Gastrocnemius medialis (tissue), 4 donors: ENCODE data around the gene SRGAP3. TPM values are rescaled to one million over a fixed set of nuclear protein-coding genes. Genes with fewer than 3 reads are reported as not detected.

Experiments
- ATAC-seq, 2 donors: fragments of 150-250 bp; one replicate each; pipeline ENCODE4 v1.9.1; 2016
- DNase-seq, 2 donors: peaks; one replicate each; pipeline ENCODE4 v3.0.0-alpha.2; 2019
- H3K27ac ChIP-seq, 4 donors: fragments of 200-600 bp; sonication (generic); 1 replicate in 1 of 4; 2 replicates in 3 of 4; pipeline ENCODE4 v1.5.1; 2016 to 2018; ENCODE audit warnings: mild to moderate bottlenecking in 2 of 4, moderate library complexity in 1 of 4
- H3K27me3 ChIP-seq, 3 donors: fragments of 200-600 bp; sonication (generic) in 2 of 3; 1 replicate in 1 of 3; 2 replicates in 2 of 3; pipeline versions ENCODE4 v1.5.1 to v1.6.0; 2016 to 2019; ENCODE audit warnings: mild to moderate bottlenecking in 1 of 3, moderate library complexity in 1 of 3
- H3K36me3 ChIP-seq, 2 donors: fragments of 200-600 bp; sonication (generic) in 1 of 2; one replicate each; pipeline ENCODE4 v1.5.1; 2017 to 2018
- H3K4me1 ChIP-seq, 2 donors: fragments of 200-600 bp; sonication (generic) in 1 of 2; one replicate each; pipeline ENCODE4 v1.5.1; 2016 to 2017; ENCODE audit warnings: mild to moderate bottlenecking in 2 of 2
- H3K4me3 ChIP-seq, 4 donors: fragments of 200-600 bp; sonication (generic) in 3 of 4; 1 replicate in 1 of 4; 2 replicates in 3 of 4; pipeline ENCODE4 v1.5.1; 2016 to 2019; ENCODE audit warnings: mild to moderate bottlenecking in 2 of 4
- H3K9me3 ChIP-seq, 3 donors: fragments of 200-600 bp; sonication (generic) in 2 of 3; 1 replicate in 1 of 3; 2 replicates in 2 of 3; pipeline ENCODE4 v1.5.1; 2016 to 2019
- POLR2A ChIP-seq, 2 donors: fragments of 450-650 bp; IDR thresholded peaks; one replicate each; pipeline ENCODE4 v1.6.1; 2017; ENCODE audit warnings: antibody characterized with exemption in 2 of 2, mild to moderate bottlenecking in 2 of 2, moderate library complexity in 2 of 2
- in situ Hi-C, 4 donors: fragments of 200-750 bp; cut with MboI; loops; one replicate each; pipeline versions ENCODE4 v1.15.0 to v1.8.0; 2017; ENCODE audit warnings: low sequenced_read_pairs in 4 of 4
- intact Hi-C: fragments of 100-400 bp; cut with DNase I; formaldehyde crosslinking; loops from one replicate; pipeline ENCODE4 v1.15.1; 2023; ENCODE audit warnings: low total_unique reads
- total RNA-seq, 4 donors: library from RNA; depleted of rRNA; stranded (reverse); fragments of >200 nt; gene quantifications; one replicate each; pipeline versions ENCODE4 v1.1.0 to v1.2.3, GENCODE V29; 2016
- TF ChIP-seq, protein P1 (sequence below), 5 experiments: fragments of 450-650 bp in 3 of 5; fragments of 200-600 bp in 2 of 5; sonication (generic) in 2 of 5; IDR thresholded peaks in 4 of 5; conservative IDR thresholded peaks in 1 of 5; 1 replicate in 4 of 5; 2 replicates in 1 of 5; pipeline ENCODE4 v1.5.1; 2016 to 2019; ENCODE audit warnings: antibody characterized with exemption in 5 of 5, mild to moderate bottlenecking in 3 of 5, moderate library complexity in 3 of 5

The SRGAP3 gene
- total RNA-seq, 4 donors from 2014 or later, result 1.3 to 2.3 (median 1.8) TPM

DNA sequence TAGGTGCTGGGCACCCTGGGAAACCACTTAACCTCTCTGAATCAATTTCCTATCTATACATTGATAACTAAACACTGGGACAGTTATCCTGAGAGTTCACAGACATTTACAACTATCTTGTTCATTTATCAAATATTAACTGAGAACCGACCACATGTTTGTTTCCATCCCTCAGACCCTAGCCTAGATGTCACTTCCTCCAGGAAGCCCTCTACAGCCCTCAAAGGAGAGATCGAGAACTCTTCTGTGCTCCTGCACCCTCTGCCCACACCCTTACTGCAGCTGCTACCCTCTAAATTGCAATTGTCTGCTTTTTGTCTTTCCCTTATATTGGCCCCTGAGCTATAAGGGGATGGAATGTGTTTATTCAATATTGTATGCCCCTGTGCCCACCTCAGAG lies 46.1 kb downstream of the SRGAP3 start:
- Histone ChIP-seq H3K9me3 (no peaks in the 10 kb centered on the region), H3K27ac (no peak overlapping the region), H3K4me3 (no peak overlapping the region), H3K27me3 (no peaks in the 10 kb centered on the region), H3K36me3 (no peaks in the 10 kb centered on the region), H3K4me1 (no peaks in the 10 kb centered on the region)
- DNase-seq (no peak), ATAC-seq (no peak)
- TF ChIP-seq, protein P1, sequence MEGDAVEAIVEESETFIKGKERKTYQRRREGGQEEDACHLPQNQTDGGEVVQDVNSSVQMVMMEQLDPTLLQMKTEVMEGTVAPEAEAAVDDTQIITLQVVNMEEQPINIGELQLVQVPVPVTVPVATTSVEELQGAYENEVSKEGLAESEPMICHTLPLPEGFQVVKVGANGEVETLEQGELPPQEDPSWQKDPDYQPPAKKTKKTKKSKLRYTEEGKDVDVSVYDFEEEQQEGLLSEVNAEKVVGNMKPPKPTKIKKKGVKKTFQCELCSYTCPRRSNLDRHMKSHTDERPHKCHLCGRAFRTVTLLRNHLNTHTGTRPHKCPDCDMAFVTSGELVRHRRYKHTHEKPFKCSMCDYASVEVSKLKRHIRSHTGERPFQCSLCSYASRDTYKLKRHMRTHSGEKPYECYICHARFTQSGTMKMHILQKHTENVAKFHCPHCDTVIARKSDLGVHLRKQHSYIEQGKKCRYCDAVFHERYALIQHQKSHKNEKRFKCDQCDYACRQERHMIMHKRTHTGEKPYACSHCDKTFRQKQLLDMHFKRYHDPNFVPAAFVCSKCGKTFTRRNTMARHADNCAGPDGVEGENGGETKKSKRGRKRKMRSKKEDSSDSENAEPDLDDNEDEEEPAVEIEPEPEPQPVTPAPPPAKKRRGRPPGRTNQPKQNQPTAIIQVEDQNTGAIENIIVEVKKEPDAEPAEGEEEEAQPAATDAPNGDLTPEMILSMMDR (IDR thresholded peaks at IDR 0.05 in 4 of 5, conservative IDR thresholded peaks at IDR 0.05 in 1 of 5), result no peak
- TF ChIP-seq POLR2A (IDR thresholded peaks at IDR 0.05), result no peak
- intact Hi-C loops (no loop called here), in situ Hi-C loops (no loop called here)

DNA sequence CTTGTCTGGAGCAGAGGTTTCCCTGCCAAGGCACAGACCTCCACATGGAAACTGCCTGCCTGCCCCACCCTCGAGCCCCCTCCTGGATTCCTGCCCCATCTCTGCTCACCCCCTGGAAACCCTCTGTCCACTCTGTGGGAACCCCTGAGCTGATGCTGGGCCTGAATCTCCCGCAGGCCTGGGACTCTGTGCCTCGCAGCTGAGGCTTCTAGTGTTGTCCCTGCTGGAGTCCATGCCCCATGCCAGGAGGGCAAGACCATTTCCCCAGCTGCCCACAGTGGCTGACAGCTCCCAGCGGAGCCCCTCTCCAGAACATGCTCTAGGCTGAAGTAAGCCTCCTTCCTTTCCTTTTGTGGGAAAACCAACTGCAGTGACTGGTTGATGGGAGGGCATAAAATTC lies 46.9 kb downstream of the SRGAP3 start:
- no peak for ATAC-seq
- no peaks in the 10 kb centered on the region for H3K4me1 ChIP-seq
- H3K4me3 ChIP-seq, result no peak overlapping the region
- intact Hi-C loops, result no loop called here
- no peaks in the 10 kb centered on the region for H3K27me3 ChIP-seq
- in situ Hi-C loops, result no loop called here
- no peak overlapping the region for H3K27ac ChIP-seq
- no peaks in the 10 kb centered on the region for H3K36me3 ChIP-seq
- no peaks in the 10 kb centered on the region for H3K9me3 ChIP-seq
- DNase-seq, result no peak
- no peak for TF ChIP-seq POLR2A (IDR thresholded peaks at IDR 0.05)
- TF ChIP-seq, protein P1 (IDR thresholded peaks at IDR 0.05 in 4 of 5, conservative IDR thresholded peaks at IDR 0.05 in 1 of 5), result no peak

DNA sequence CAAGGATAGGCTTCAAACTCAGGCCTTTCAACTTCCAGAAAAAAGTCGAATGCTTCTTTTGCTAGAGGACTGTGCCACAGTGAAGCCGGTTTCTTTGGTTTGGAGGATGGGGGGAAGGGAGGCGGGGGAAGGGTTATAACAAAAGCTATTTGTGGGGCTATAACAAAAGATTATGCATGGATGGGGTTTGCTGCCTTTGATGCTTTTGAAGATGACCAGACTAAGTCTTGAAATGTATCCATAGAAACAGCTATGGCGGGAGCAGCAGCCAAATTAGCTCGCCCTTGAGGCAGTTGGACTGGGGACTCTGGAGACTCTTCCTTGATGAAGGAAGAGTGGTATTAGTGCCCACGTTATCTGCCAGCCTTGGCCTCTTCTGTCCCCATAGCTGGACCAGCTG lies 47.5 kb downstream of the SRGAP3 start:
- no peak for TF ChIP-seq POLR2A (IDR thresholded peaks at IDR 0.05)
- TF ChIP-seq, protein P1 (IDR thresholded peaks at IDR 0.05 in 4 of 5, conservative IDR thresholded peaks at IDR 0.05 in 1 of 5), result no peak
- Histone ChIP-seq H3K4me1 (no peaks in the 10 kb centered on the region), H3K27me3 (no peaks in the 10 kb centered on the region), H3K9me3 (no peaks in the 10 kb centered on the region), H3K27ac (no peak overlapping the region), H3K36me3 (no peaks in the 10 kb centered on the region), H3K4me3 (no peak overlapping the region)
- ATAC-seq (no peak), DNase-seq (no peak)
- in situ Hi-C loops, result no loop called here
- intact Hi-C loops, result no loop called here

DNA sequence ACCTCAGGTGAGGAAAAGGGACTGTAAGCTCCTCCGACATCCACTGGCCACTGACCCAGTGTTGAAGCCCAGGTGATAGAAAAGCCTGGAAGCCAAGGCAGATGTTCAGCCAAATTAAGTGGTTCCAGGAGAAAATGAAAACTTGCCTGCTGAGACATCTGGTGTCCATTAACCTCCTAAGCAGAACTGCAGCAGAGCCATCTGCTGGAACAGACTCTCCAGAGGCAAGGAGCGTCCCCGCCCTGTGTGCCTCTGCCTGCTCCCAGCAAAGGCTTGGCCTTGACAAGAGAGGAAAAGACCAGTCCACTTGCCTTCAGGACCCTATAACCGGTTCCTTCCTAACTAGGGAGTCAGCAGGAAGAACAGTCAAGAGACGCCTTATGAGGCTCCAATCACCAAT lies 48.2 kb downstream of the SRGAP3 start:
- no peak overlapping the region for H3K4me3 ChIP-seq
- in situ Hi-C loops, result no loop called here
- intact Hi-C loops, result no loop called here
- TF ChIP-seq, protein P1 (IDR thresholded peaks at IDR 0.05 in 4 of 5, conservative IDR thresholded peaks at IDR 0.05 in 1 of 5), result no peak
- TF ChIP-seq POLR2A (IDR thresholded peaks at IDR 0.05), result no peak
- no peaks in the 10 kb centered on the region for H3K9me3 ChIP-seq
- ATAC-seq (peak in 1 of 2 donors; percentile 44), DNase-seq (no peak)
- H3K36me3 ChIP-seq, result no peaks in the 10 kb centered on the region
- no peak overlapping the region for H3K27ac ChIP-seq
- no peaks in the 10 kb centered on the region for H3K27me3 ChIP-seq
- H3K4me1 ChIP-seq, result no peaks in the 10 kb centered on the region

DNA sequence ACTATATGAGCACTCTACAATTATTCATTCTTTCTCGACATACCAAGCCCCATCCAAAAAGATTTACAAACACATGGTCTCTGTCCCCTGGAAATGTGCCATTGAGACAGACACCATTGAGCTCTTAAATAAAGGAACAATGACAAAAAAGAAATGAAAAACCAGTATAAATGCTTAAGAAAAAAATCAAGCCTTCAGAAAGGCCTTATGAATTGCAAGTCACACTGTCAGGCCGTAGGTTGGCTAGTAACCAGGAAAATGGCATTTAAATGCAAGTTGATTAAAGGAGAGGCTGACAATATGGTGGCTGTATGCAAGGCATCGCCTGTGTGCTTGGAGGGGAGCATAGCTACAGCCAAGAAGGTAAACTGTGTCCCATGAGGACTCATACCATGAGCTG lies 49.7 kb downstream of the SRGAP3 start:
- no peak overlapping the region for H3K4me3 ChIP-seq
- H3K27me3 ChIP-seq, result no peaks in the 10 kb centered on the region
- TF ChIP-seq, protein P1 (IDR thresholded peaks at IDR 0.05 in 4 of 5, conservative IDR thresholded peaks at IDR 0.05 in 1 of 5), result no peak
- TF ChIP-seq POLR2A (IDR thresholded peaks at IDR 0.05), result no peak
- no peaks in the 10 kb centered on the region for H3K9me3 ChIP-seq
- H3K36me3 ChIP-seq, result no peaks in the 10 kb centered on the region
- intact Hi-C loops (no loop called here), in situ Hi-C loops (no loop called here)
- DNase-seq (no peak), ATAC-seq (no peak)
- no peak overlapping the region for H3K27ac ChIP-seq
- H3K4me1 ChIP-seq, result no peaks in the 10 kb centered on the region
